ENCODE measurements around the gene ITPR1. TPM values are rescaled to one million over a fixed set of nuclear protein-coding genes. Genes with fewer than 3 reads are reported as not detected.
"Not testable (repeated sequence)": the region's sequence is repeated elsewhere in the genome, so short reads cannot be mapped to it uniquely, and the experiment has no call there.

ITPR1 gene
- polyA plus RNA-seq, 6 donors from 2014 or later: 54.8 to 110 (median 87.3) TPM

- H3K9me3 Mint-ChIP-seq; H3K4me1 Mint-ChIP-seq; ATAC-seq (ENCODE audit: low read depth in 2 of 2); H3K27me3 Mint-ChIP-seq; DNase-seq: not testable (repeated sequence)
- Mint-ChIP-seq H3K4me3 (peak overlapping the region in 1 of 8 donors; percentile 37), H3K27ac (peak overlapping the region in 1 of 6 donors; percentile 52), H3K36me3 (peaks cover 62 to 63% of the 10 kb centered on the region in 2 donors)
These were observed 269.5 kb downstream of the ITPR1 start for GRCh38 chr3:4762481-4763230.

- H3K36me3 Mint-ChIP-seq: peaks cover 58 to 63% of the 10 kb centered on the region in 2 donors
- no peaks in the 10 kb centered on the region for H3K27me3 Mint-ChIP-seq
- peaks cover 0 to 4% (median 0%) of the 10 kb centered on the region in 7 donors for H3K9me3 Mint-ChIP-seq
- ATAC-seq (ENCODE audit: low read depth in 2 of 2) (no peak), DNase-seq (no peak)
- peak overlapping the region in 4 of 6 donors; percentile 52 to 93 (median 85) for H3K27ac Mint-ChIP-seq
- peak overlapping the region in 2 of 8 donors; percentile 8 to 35 for H3K4me3 Mint-ChIP-seq
- peaks cover 5 to 6% (median 6%) of the 10 kb centered on the region in 3 donors for H3K4me1 Mint-ChIP-seq
These were observed 270.6 kb downstream of the ITPR1 start for GRCh38 chr3:4763604-4764247.

GRCh38 chr3:4765212-4765611 is 272.1 kb downstream of the ITPR1 start:
- Mint-ChIP-seq H3K9me3 (peaks cover 0 to 4% (median 0%) of the 10 kb centered on the region in 7 donors), H3K27me3 (no peaks in the 10 kb centered on the region), H3K4me1 (peaks cover 5 to 6% (median 6%) of the 10 kb centered on the region in 3 donors), H3K36me3 (peaks cover 49 to 53% of the 10 kb centered on the region in 2 donors), H3K27ac (peak overlapping the region in 2 of 6 donors; percentile 49 to 94), H3K4me3 (peak overlapping the region in 2 of 8 donors; percentile 29 to 44)
- DNase-seq (no peak), ATAC-seq (ENCODE audit: low read depth in 2 of 2) (no peak)

- H3K27me3 Mint-ChIP-seq: no peaks in the 10 kb centered on the region
- DNase-seq: no peak
- peaks cover 5 to 6% (median 6%) of the 10 kb centered on the region in 3 donors for H3K4me1 Mint-ChIP-seq
- ATAC-seq (ENCODE audit: low read depth in 2 of 2): no peak
- peaks cover 43% of the 10 kb centered on the region in 2 donors for H3K36me3 Mint-ChIP-seq
- no peak overlapping the region for H3K4me3 Mint-ChIP-seq
- peaks cover 0 to 4% (median 0%) of the 10 kb centered on the region in 7 donors for H3K9me3 Mint-ChIP-seq
- H3K27ac Mint-ChIP-seq: no peak overlapping the region
These were observed 273.1 kb downstream of the ITPR1 start for GRCh38 chr3:4766263-4766662.

GRCh38 chr3:4766716-4767499 is 273.8 kb downstream of the ITPR1 start:
- Mint-ChIP-seq H3K27ac (no peak overlapping the region), H3K27me3 (no peaks in the 10 kb centered on the region), H3K36me3 (peaks cover 36% of the 10 kb centered on the region in 2 donors), H3K4me1 (peaks cover 5 to 6% (median 6%) of the 10 kb centered on the region in 3 donors), H3K4me3 (no peak overlapping the region), H3K9me3 (peaks cover 0 to 4% (median 0%) of the 10 kb centered on the region in 7 donors)
- DNase-seq (no peak), ATAC-seq (ENCODE audit: low read depth in 2 of 2) (no peak)

GRCh38 chr3:4768021-4768420 is 274.9 kb downstream of the ITPR1 start:
- peak overlapping the region in 1 of 6 donors; percentile 33 for H3K27ac Mint-ChIP-seq

GRCh38 chr3:4768521-4768920 is 275.4 kb downstream of the ITPR1 start:
- H3K36me3 Mint-ChIP-seq: peaks cover 20 to 30% of the 10 kb centered on the region in 2 donors
- no peaks in the 10 kb centered on the region for H3K9me3 Mint-ChIP-seq
- no peak overlapping the region for H3K27ac Mint-ChIP-seq
- ATAC-seq (ENCODE audit: low read depth in 2 of 2) (no peak), DNase-seq (no peak)
- peaks cover 5 to 7% (median 6%) of the 10 kb centered on the region in 3 donors for H3K4me1 Mint-ChIP-seq
- no peak overlapping the region for H3K4me3 Mint-ChIP-seq
- H3K27me3 Mint-ChIP-seq: no peaks in the 10 kb centered on the region

More at GRCh38 chr3:4768021-4768420, 274.9 kb downstream of the ITPR1 start:
- DNase-seq (no peak), ATAC-seq (ENCODE audit: low read depth in 2 of 2) (no peak)
- Mint-ChIP-seq H3K4me3 (no peak overlapping the region), H3K36me3 (peaks cover 25 to 31% of the 10 kb centered on the region in 2 donors), H3K4me1 (peaks cover 5 to 10% (median 6%) of the 10 kb centered on the region in 3 donors), H3K27me3 (no peaks in the 10 kb centered on the region), H3K9me3 (no peaks in the 10 kb centered on the region)

- Mint-ChIP-seq H3K4me1 (peaks cover 0 to 4% (median 1%) of the 10 kb centered on the region in 3 donors), H3K9me3 (no peaks in the 10 kb centered on the region), H3K27ac (peak overlapping the region in 4 of 6 donors; percentile 19 to 81 (median 44)), H3K27me3 (no peaks in the 10 kb centered on the region), H3K4me3 (no peak overlapping the region), H3K36me3 (peaks cover 11 to 26% of the 10 kb centered on the region in 2 donors)
- no peak for DNase-seq
- ATAC-seq (ENCODE audit: low read depth in 2 of 2): no peak
These were observed 277.4 kb downstream of the ITPR1 start for GRCh38 chr3:4770561-4770960.

GRCh38 chr3:4771243-4771642 is 278.1 kb downstream of the ITPR1 start:
- peaks cover 0 to 4% (median 4%) of the 10 kb centered on the region in 3 donors for H3K4me1 Mint-ChIP-seq
- no peak overlapping the region for H3K4me3 Mint-ChIP-seq
- H3K27me3 Mint-ChIP-seq: no peaks in the 10 kb centered on the region
- H3K27ac Mint-ChIP-seq: peak overlapping the region in 2 of 6 donors; percentile 39 to 54
- no peak for ATAC-seq (ENCODE audit: low read depth in 2 of 2)
- no peak for DNase-seq
- H3K36me3 Mint-ChIP-seq: peaks cover 14 to 25% of the 10 kb centered on the region in 2 donors
- no peaks in the 10 kb centered on the region for H3K9me3 Mint-ChIP-seq

GRCh38 chr3:4772171-4772804 is 279.1 kb downstream of the ITPR1 start:
- no peaks in the 10 kb centered on the region for H3K9me3 Mint-ChIP-seq

GRCh38 chr3:4772858-4773257 is 279.7 kb downstream of the ITPR1 start:
- H3K4me3 Mint-ChIP-seq: no peak overlapping the region
- H3K27me3 Mint-ChIP-seq: no peaks in the 10 kb centered on the region
- H3K36me3 Mint-ChIP-seq: peaks cover 14 to 22% of the 10 kb centered on the region in 2 donors
- H3K27ac Mint-ChIP-seq: peak overlapping the region in 2 of 6 donors; percentile 2 to 49
- peaks cover 0 to 4% (median 4%) of the 10 kb centered on the region in 3 donors for H3K4me1 Mint-ChIP-seq
- no peaks in the 10 kb centered on the region for H3K9me3 Mint-ChIP-seq
- DNase-seq: no peak
- no peak for ATAC-seq (ENCODE audit: low read depth in 2 of 2)

More at GRCh38 chr3:4772171-4772804, 279.1 kb downstream of the ITPR1 start:
- Mint-ChIP-seq H3K4me3 (no peak overlapping the region), H3K27me3 (no peaks in the 10 kb centered on the region), H3K4me1 (peaks cover 0 to 4% (median 4%) of the 10 kb centered on the region in 3 donors), H3K27ac (peak overlapping the region in 4 of 6 donors; percentile 2 to 75 (median 54)), H3K36me3 (peaks cover 14 to 22% of the 10 kb centered on the region in 2 donors)
- no peak for ATAC-seq (ENCODE audit: low read depth in 2 of 2)
- no peak for DNase-seq

GRCh38 chr3:4773583-4773982 is 280.4 kb downstream of the ITPR1 start:
- Mint-ChIP-seq H3K4me3 (no peak overlapping the region), H3K4me1 (peaks cover 0 to 4% (median 4%) of the 10 kb centered on the region in 3 donors), H3K36me3 (peaks cover 14 to 25% of the 10 kb centered on the region in 2 donors)

More at GRCh38 chr3:4773583-4773982, 280.4 kb downstream of the ITPR1 start:
- Mint-ChIP-seq H3K27ac (peak overlapping the region in 2 of 6 donors; percentile 49 to 59), H3K9me3 (no peaks in the 10 kb centered on the region), H3K27me3 (no peaks in the 10 kb centered on the region)
- DNase-seq (no peak), ATAC-seq (ENCODE audit: low read depth in 2 of 2) (no peak)

All from naive B cell (primary cell).